CD4-positive, alpha-beta T cell (primary cell): ENCODE data around the gene EHHADH. TPM values are rescaled to one million over a fixed set of nuclear protein-coding genes. Genes with fewer than 3 reads are reported as not detected.

Experiments used
- ATAC-seq: fragments of 200-7000 bp; cut with Tn5 transposase; one replicate; pipeline ENCODE4 v1.10.0; 2022; ENCODE audit warnings: mild to moderate bottlenecking; ENCODE audit not compliant: poor library complexity
- CTCF ChIA-PET: fragments of 350-600 bp; sonication (Branson Sonifier 250); formaldehyde crosslinking; loops from one replicate; lab custom pipeline; 2021; ENCODE audit warnings: antibody characterized with exemption, inconsistent platforms; lab: Charles Lee
- POLR2A ChIA-PET: fragments of 350-600 bp; sonication (Branson Sonifier 250); formaldehyde crosslinking; loops from one replicate; lab custom pipeline; 2021; ENCODE audit warnings: antibody characterized with exemption, inconsistent platforms; lab: Charles Lee
- DNase-seq, 14 experiments: peaks; one replicate each; pipeline ENCODE4 v3.0.0-alpha.2; 2013 to 2020; ENCODE audit warnings: mixed read lengths in 2 of 14
- H3K27ac ChIP-seq, 2 donors: one replicate each; pipeline versions ENCODE4 v1.5.1 to v1.7.0; 2013; ENCODE audit warnings: low read length in 2 of 2, low read depth in 1 of 2, mild to moderate bottlenecking in 1 of 2
- H3K27me3 ChIP-seq, 2 experiments: 1 replicate in 1 of 2; 2 replicates in 1 of 2; pipeline versions ENCODE4 v1.6.1 to v1.7.0; 2013; ENCODE audit warnings: low read length in 2 of 2, control low read depth in 1 of 2, mild to moderate bottlenecking in 1 of 2, moderate library complexity in 1 of 2; ENCODE audit not compliant: insufficient read depth in 2 of 2, control insufficient read depth in 1 of 2
- H3K36me3 ChIP-seq: one replicate; pipeline ENCODE4 v1.6.1; 2013; ENCODE audit warnings: low read length, control low read depth; ENCODE audit not compliant: insufficient read depth
- H3K4me1 ChIP-seq: one replicate; pipeline ENCODE4 v1.6.1; 2013; ENCODE audit warnings: low read length, control low read depth; ENCODE audit not compliant: insufficient read depth
- H3K4me3 ChIP-seq: one replicate; pipeline ENCODE4 v1.5.1; 2013; ENCODE audit warnings: mild to moderate bottlenecking, low read length, moderate library complexity
- H3K9me3 ChIP-seq, 2 experiments: 1 replicate in 1 of 2; 2 replicates in 1 of 2; pipeline versions ENCODE4 v1.6.1 to v1.7.0; 2013; ENCODE audit warnings: low read length in 2 of 2, mild to moderate bottlenecking in 2 of 2, control low read depth in 1 of 2, moderate library complexity in 1 of 2; ENCODE audit not compliant: control insufficient read depth in 1 of 2, insufficient read depth in 1 of 2
- H3K27ac Mint-ChIP-seq: one replicate; pipeline ENCODE4 v1.8.0; 2020; ENCODE audit warnings: mixed read lengths
- H3K27me3 Mint-ChIP-seq: one replicate; pipeline ENCODE4 v1.8.0; 2021; ENCODE audit warnings: mixed read lengths
- H3K36me3 Mint-ChIP-seq: one replicate; pipeline ENCODE4 v1.8.0; 2021; ENCODE audit warnings: low read depth, mixed read lengths
- H3K4me1 Mint-ChIP-seq: one replicate; pipeline ENCODE4 v1.8.0; 2021; ENCODE audit warnings: low read depth, mixed read lengths
- H3K4me3 Mint-ChIP-seq: one replicate; pipeline ENCODE4 v1.8.0; 2020; ENCODE audit warnings: mild to moderate bottlenecking, mixed read lengths
- H3K9me3 Mint-ChIP-seq: one replicate; pipeline ENCODE4 v1.8.0; 2020; ENCODE audit warnings: mixed read lengths
- intact Hi-C, 2 experiments: fragments of 100-400 bp; cut with DNase I in 1 of 2; cut with micrococcal nuclease in 1 of 2; formaldehyde crosslinking; loops; one replicate each; pipeline versions ENCODE4 v1.15.1 to v1.9.0; 2023 to 2025; cut with DNase I, micrococcal nuclease
- total RNA-seq, 174 experiments: library from RNA in 2 of 174; stranded (reverse) in 2 of 174; gene quantifications; one replicate each; pipeline ENCODE4 v1.2.3 and lab custom pipeline; 2021 to 2026
- TF ChIP-seq, protein P1 (sequence below): fragments of 200-600 bp; IDR thresholded peaks from one replicate; pipeline ENCODE4 v1.8.0; 2022; ENCODE audit warnings: antibody characterized with exemption, mild to moderate bottlenecking

The EHHADH gene
- total RNA-seq, 2 experiments from 2014 or later: 0.11 to 0.52 TPM

DNA sequence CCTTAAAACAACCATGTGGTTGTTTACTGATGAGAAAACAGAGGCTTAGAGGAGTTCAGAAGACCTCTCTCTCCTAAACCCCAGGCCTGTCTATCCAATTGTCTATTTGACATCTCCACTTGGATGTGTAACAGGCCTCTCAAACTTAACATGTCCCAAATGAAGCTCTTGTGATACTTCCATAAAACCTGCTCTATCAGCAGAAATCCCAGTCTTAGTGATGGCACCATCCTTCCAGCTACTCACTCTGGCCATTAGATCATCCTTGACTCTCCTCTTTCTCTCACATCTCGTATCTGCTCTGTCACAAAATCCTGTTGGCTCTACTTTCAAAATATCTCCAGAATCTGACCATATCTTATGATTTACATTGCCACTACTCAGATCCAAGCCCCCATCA is 28.8 kb downstream of the EHHADH start:
- CTCF ChIA-PET: interaction anchor here (0.6 kb wide), 1 partner anchor 27 kb away, joined by 4 read pairs; no protein-coding TSS in a partner anchor
- Mint-ChIP-seq H3K36me3 (no peaks in the 10 kb centered on the region), H3K9me3 (no peaks in the 10 kb centered on the region), H3K4me1 (no peaks in the 10 kb centered on the region), H3K27me3 (peaks cover 8% of the 10 kb centered on the region), H3K27ac (no peak overlapping the region), H3K4me3 (no peak overlapping the region)
- intact Hi-C loops: no loop called here
- Histone ChIP-seq H3K36me3 (no peaks in the 10 kb centered on the region), H3K27me3 (no peaks in the 10 kb centered on the region), H3K4me1 (no peaks in the 10 kb centered on the region), H3K27ac (no peak overlapping the region), H3K4me3 (no peak overlapping the region), H3K9me3 (no peaks in the 10 kb centered on the region)
- DNase-seq (no peak), ATAC-seq (no peak)
- POLR2A ChIA-PET: no interaction called here
- TF ChIP-seq, protein P1, sequence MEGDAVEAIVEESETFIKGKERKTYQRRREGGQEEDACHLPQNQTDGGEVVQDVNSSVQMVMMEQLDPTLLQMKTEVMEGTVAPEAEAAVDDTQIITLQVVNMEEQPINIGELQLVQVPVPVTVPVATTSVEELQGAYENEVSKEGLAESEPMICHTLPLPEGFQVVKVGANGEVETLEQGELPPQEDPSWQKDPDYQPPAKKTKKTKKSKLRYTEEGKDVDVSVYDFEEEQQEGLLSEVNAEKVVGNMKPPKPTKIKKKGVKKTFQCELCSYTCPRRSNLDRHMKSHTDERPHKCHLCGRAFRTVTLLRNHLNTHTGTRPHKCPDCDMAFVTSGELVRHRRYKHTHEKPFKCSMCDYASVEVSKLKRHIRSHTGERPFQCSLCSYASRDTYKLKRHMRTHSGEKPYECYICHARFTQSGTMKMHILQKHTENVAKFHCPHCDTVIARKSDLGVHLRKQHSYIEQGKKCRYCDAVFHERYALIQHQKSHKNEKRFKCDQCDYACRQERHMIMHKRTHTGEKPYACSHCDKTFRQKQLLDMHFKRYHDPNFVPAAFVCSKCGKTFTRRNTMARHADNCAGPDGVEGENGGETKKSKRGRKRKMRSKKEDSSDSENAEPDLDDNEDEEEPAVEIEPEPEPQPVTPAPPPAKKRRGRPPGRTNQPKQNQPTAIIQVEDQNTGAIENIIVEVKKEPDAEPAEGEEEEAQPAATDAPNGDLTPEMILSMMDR: no peak

DNA sequence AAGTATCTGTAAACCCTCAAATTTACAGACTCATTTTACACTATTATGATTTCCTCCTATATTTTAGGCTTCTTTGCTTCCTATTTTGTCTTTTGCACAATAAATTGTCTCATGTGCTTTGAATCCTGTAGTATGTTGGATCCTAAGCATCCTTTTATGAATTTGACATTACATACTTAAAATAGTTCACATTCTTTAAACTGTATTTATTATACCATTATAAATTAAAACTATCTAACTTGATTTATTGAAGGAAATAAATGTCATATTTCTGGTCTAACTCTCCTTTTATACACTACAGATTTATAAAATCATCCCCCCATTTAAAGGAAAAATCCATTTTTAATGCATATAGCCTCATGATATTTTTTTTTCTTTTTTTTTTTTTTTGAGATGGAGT is 32.6 kb downstream of the EHHADH start:
- CTCF ChIA-PET: no interaction called here
- no peak overlapping the region for H3K4me3 ChIP-seq
- no peaks in the 10 kb centered on the region for H3K36me3 ChIP-seq
- no peaks in the 10 kb centered on the region for H3K9me3 ChIP-seq
- ATAC-seq: no peak
- Mint-ChIP-seq H3K36me3 (no peaks in the 10 kb centered on the region), H3K27me3 (peaks cover 8% of the 10 kb centered on the region), H3K4me3 (no peak overlapping the region), H3K4me1 (no peaks in the 10 kb centered on the region), H3K9me3 (no peaks in the 10 kb centered on the region), H3K27ac (no peak overlapping the region)
- POLR2A ChIA-PET: no interaction called here
- TF ChIP-seq, protein P1: no peak
- intact Hi-C loops: no loop called here
- H3K4me1 ChIP-seq: no peaks in the 10 kb centered on the region
- no peaks in the 10 kb centered on the region for H3K27me3 ChIP-seq
- DNase-seq: no peak
- no peak overlapping the region for H3K27ac ChIP-seq

DNA sequence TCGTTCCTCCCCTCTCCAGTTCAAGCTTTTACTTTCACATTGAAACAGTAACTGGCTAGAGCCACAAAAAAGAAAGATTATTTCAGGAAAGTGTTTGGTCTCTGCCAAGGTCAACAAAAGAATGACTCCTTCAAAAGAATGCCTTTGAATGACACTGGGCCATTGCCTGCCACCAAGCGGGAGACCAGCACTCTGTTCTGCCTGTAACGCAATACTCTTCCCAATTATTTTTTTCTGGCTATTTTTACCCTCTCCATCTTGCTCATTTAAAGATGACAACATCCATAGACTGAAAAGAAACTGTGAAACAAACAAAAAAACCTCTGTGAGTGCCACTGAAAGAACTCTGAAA is 37.3 kb downstream of the EHHADH start:
- H3K4me3 Mint-ChIP-seq: no peak overlapping the region
- Histone ChIP-seq H3K36me3 (no peaks in the 10 kb centered on the region), H3K27ac (no peak overlapping the region), H3K9me3 (no peaks in the 10 kb centered on the region), H3K4me1 (no peaks in the 10 kb centered on the region), H3K27me3 (no peaks in the 10 kb centered on the region), H3K4me3 (no peak overlapping the region)
- CTCF ChIA-PET: no interaction called here
- H3K36me3 Mint-ChIP-seq: no peaks in the 10 kb centered on the region
- no peak overlapping the region for H3K27ac Mint-ChIP-seq
- intact Hi-C loops: no loop called here
- H3K9me3 Mint-ChIP-seq: no peaks in the 10 kb centered on the region
- no peaks in the 10 kb centered on the region for H3K4me1 Mint-ChIP-seq
- TF ChIP-seq, protein P1: no peak
- ATAC-seq (no peak), DNase-seq (no peak)
- POLR2A ChIA-PET: no interaction called here
- no peaks in the 10 kb centered on the region for H3K27me3 Mint-ChIP-seq
